Measurements from ENCODE around the gene NMD3. TPM values are rescaled to one million over a fixed set of nuclear protein-coding genes. Genes with fewer than 3 reads are reported as not detected.
"Not testable (repeated sequence)": the region's sequence is repeated elsewhere in the genome, so short reads cannot be mapped to it uniquely, and the experiment has no call there.

Gene NMD3
- 46.6 and 48.3 TPM in 2 replicates for total RNA-seq
- long read RNA-seq, transcript NMD3-201 (16 exons, 3,049 nt), result major isoform, 228 of 343 reads
- long read RNA-seq, partial matches to known transcripts, result 12 of 343 reads
- long read RNA-seq, other reads (novel, unspliced or antisense), result 100 of 343 reads

- H3K4me3 Mint-ChIP-seq (ENCODE audit: low read depth), result peak within 1 kb of the TSS; percentile 93
- DNase-seq (ENCODE audit: low spot score, unreplicated experiment), result peak; percentile 87
- peak within 1 kb of the TSS; percentile 97 for H3K27ac Mint-ChIP-seq
- TF ChIP-seq CTCF (IDR thresholded peaks at IDR 0.05; ENCODE audit: unreplicated experiment), result no peak
- H3K27me3 Mint-ChIP-seq, result no peaks in the 10 kb centered on the region
- H3K9me3 Mint-ChIP-seq (ENCODE audit: low read depth), result peaks cover 7% of the 10 kb centered on the region
- peaks cover 9% of the 10 kb centered on the region for H3K36me3 Mint-ChIP-seq (ENCODE audit: insufficient read depth)
- H3K4me1 Mint-ChIP-seq (ENCODE audit: low read depth), result peaks cover 22% of the 10 kb centered on the region
Measured at GRCh38 chr3:161220850-161221753, at the start of gene NMD3. Gene NMD3, plus strand, starts transcription at chr3:161221311. Its CDS starts 703 bp downstream, at chr3:161222014.

GRCh38 chr3:161171639-161172552 lies 49.2 kb upstream of the NMD3 start:
- Mint-ChIP-seq H3K4me3 (ENCODE audit: low read depth) (no peak overlapping the region), H3K27me3 (no peaks in the 10 kb centered on the region), H3K27ac (no peak overlapping the region), H3K9me3 (ENCODE audit: low read depth) (peaks cover 6% of the 10 kb centered on the region), H3K36me3 (ENCODE audit: insufficient read depth) (no peaks in the 10 kb centered on the region), H3K4me1 (ENCODE audit: low read depth) (peaks cover 2% of the 10 kb centered on the region)
- no peak for DNase-seq (ENCODE audit: low spot score, unreplicated experiment)
- peak; percentile 23 for TF ChIP-seq CTCF (IDR thresholded peaks at IDR 0.05; ENCODE audit: unreplicated experiment)

GRCh38 chr3:161175506-161175905 lies 45.6 kb upstream of the NMD3 start:
- Mint-ChIP-seq H3K4me1 (ENCODE audit: low read depth) (peaks cover 2% of the 10 kb centered on the region), H3K27me3 (no peaks in the 10 kb centered on the region), H3K9me3 (ENCODE audit: low read depth) (peaks cover 6% of the 10 kb centered on the region), H3K36me3 (ENCODE audit: insufficient read depth) (no peaks in the 10 kb centered on the region), H3K4me3 (ENCODE audit: low read depth) (no peak overlapping the region), H3K27ac (no peak overlapping the region)
- TF ChIP-seq CTCF (IDR thresholded peaks at IDR 0.05; ENCODE audit: unreplicated experiment), result no peak
- no peak for DNase-seq (ENCODE audit: low spot score, unreplicated experiment)

- no peaks in the 10 kb centered on the region for H3K36me3 Mint-ChIP-seq (ENCODE audit: insufficient read depth)
- TF ChIP-seq CTCF (IDR thresholded peaks at IDR 0.05; ENCODE audit: unreplicated experiment), result no peak
- peaks cover 2% of the 10 kb centered on the region for H3K4me1 Mint-ChIP-seq (ENCODE audit: low read depth)
- no peak for DNase-seq (ENCODE audit: low spot score, unreplicated experiment)
- H3K9me3 Mint-ChIP-seq (ENCODE audit: low read depth), result peaks cover 12% of the 10 kb centered on the region
- H3K4me3 Mint-ChIP-seq (ENCODE audit: low read depth), result no peak overlapping the region
- H3K27me3 Mint-ChIP-seq, result no peaks in the 10 kb centered on the region
- H3K27ac Mint-ChIP-seq, result no peak overlapping the region
Measured at GRCh38 chr3:161177991-161178390, 43.1 kb upstream of the NMD3 start.

- H3K27ac Mint-ChIP-seq; H3K36me3 Mint-ChIP-seq (ENCODE audit: insufficient read depth); H3K4me1 Mint-ChIP-seq (ENCODE audit: low read depth); H3K9me3 Mint-ChIP-seq (ENCODE audit: low read depth); H3K27me3 Mint-ChIP-seq; H3K4me3 Mint-ChIP-seq (ENCODE audit: low read depth); DNase-seq (ENCODE audit: low spot score, unreplicated experiment): not testable (repeated sequence)
Measured at GRCh38 chr3:161181371-161181770, 39.7 kb upstream of the NMD3 start.
